ENCODE measurements around the gene PNPLA3. TPM values are rescaled to one million over a fixed set of nuclear protein-coding genes. Genes with fewer than 3 reads are reported as not detected.
A peak's percentile ranks its signal among the peaks of the same experiment; 100 is the strongest.

Gene PNPLA3
- total RNA-seq, 1 experiment from 2014 or later, result 19.8 TPM

GRCh38 chr22:43880541-43880991 lies 43.0 kb upstream of the PNPLA3 start:
- H3K27me3 Mint-ChIP-seq (ENCODE audit: low read depth), result no peaks in the 10 kb centered on the region; the same call in 1 of the 2 replicates
- H3K4me1 Mint-ChIP-seq, result peaks cover 4% of the 10 kb centered on the region
- no peak for ATAC-seq

More at GRCh38 chr22:43880541-43880991, 43.0 kb upstream of the PNPLA3 start:
- Mint-ChIP-seq H3K4me3 (no peak overlapping the region), H3K36me3 (no peaks in the 10 kb centered on the region; the same call in 1 of the 2 replicates), H3K27ac (no peak overlapping the region), H3K9me3 (peaks cover under 1% of the 10 kb centered on the region; the same call in 1 of the 2 replicates)
- TF ChIP-seq SP1 (CRISPR knock-in tag; conservative IDR thresholded peaks at IDR 0.05), result no peak
- TF ChIP-seq ZNF138 (CRISPR knock-in tag; conservative IDR thresholded peaks at IDR 0.05), result no peak
- TF ChIP-seq ARID4B (CRISPR knock-in tag; IDR thresholded peaks at IDR 0.05; ENCODE audit: borderline replicate concordance), result no peak
- no peak for TF ChIP-seq TCF7 (CRISPR knock-in tag; IDR thresholded peaks at IDR 0.05; ENCODE audit: low read depth)
- TF ChIP-seq ZNF281 (CRISPR knock-in tag; IDR thresholded peaks at IDR 0.05), result no peak
- TF ChIP-seq CREB1 (CRISPR knock-in tag; IDR thresholded peaks at IDR 0.05), result no peak
- TF ChIP-seq HMGXB4 (CRISPR knock-in tag; IDR thresholded peaks at IDR 0.05), result no peak
- no peak for TF ChIP-seq E2F4 (CRISPR knock-in tag; IDR thresholded peaks at IDR 0.05; ENCODE audit: borderline replicate concordance, low read depth)
- TF ChIP-seq ATF2 (CRISPR knock-in tag; IDR thresholded peaks at IDR 0.05; ENCODE audit: borderline replicate concordance, low read depth), result no peak
- no peak for TF ChIP-seq FOXK1 (CRISPR knock-in tag; IDR thresholded peaks at IDR 0.05)
- TF ChIP-seq ZBTB21 (CRISPR knock-in tag; IDR thresholded peaks at IDR 0.05; ENCODE audit: borderline replicate concordance), result no peak
- TF ChIP-seq STAT6 (CRISPR knock-in tag; conservative IDR thresholded peaks at IDR 0.05; ENCODE audit: low read depth), result no peak
- TF ChIP-seq USF1 (CRISPR knock-in tag; IDR thresholded peaks at IDR 0.05), result no peak
- TF ChIP-seq RELA (CRISPR knock-in tag; IDR thresholded peaks at IDR 0.05; ENCODE audit: borderline replicate concordance), result no peak
- TF ChIP-seq ZNF263 (CRISPR knock-in tag; IDR thresholded peaks at IDR 0.05; ENCODE audit: low read depth), result no peak
- no peak for TF ChIP-seq MYBL2 (CRISPR knock-in tag; IDR thresholded peaks at IDR 0.05)
- CTCF ChIA-PET, result interaction anchor here (0.9 to 1.1 kb wide), 2 partner anchors 52 to 84 kb away, joined by 3 to 5 read pairs; no protein-coding TSS in a partner anchor
- POLR2A ChIA-PET, result no interaction called here
- peak; percentile 5 for DNase-seq (ENCODE audit: low spot score)
